GM19372 (cell line): ENCODE results near the gene FLRT1.

Experiments used
- ATAC-seq: cut with Tn5 transposase; IDR thresholded peaks from one replicate; pipeline ENCODE4 v1.9.1; 2021; ENCODE audit warnings: mild to moderate bottlenecking, low read depth, moderate library complexity; ENCODE audit not compliant: unreplicated experiment

The FLRT1 gene

GRCh38 chr11:64022125-64022784 is 13.5 kb upstream of the FLRT1 start:
- ATAC-seq, result no peak

- no peak for ATAC-seq
These were observed 11.7 kb upstream of the FLRT1 start for GRCh38 chr11:64023712-64024710.

GRCh38 chr11:64025205-64025604 is 10.5 kb upstream of the FLRT1 start:
- ATAC-seq, result no peak

GRCh38 chr11:64026575-64027205 is 9.0 kb upstream of the FLRT1 start:
- no peak for ATAC-seq

GRCh38 chr11:64027651-64028397 is 7.9 kb upstream of the FLRT1 start:
- ATAC-seq, result no peak

- no peak for ATAC-seq
These were observed 7.2 kb upstream of the FLRT1 start for GRCh38 chr11:64028398-64029115.

GRCh38 chr11:64029773-64030172 is 6.0 kb upstream of the FLRT1 start:
- no peak for ATAC-seq

- no peak for ATAC-seq
These were observed 4.7 kb upstream of the FLRT1 start for GRCh38 chr11:64031001-64031400.

- no peak for ATAC-seq
These were observed 3.7 kb upstream of the FLRT1 start for GRCh38 chr11:64032050-64032449.

- no peak for ATAC-seq
These were observed 1.3 kb upstream of the FLRT1 start for GRCh38 chr11:64034411-64034811.

GRCh38 chr11:64035081-64035524 is 628 bp upstream of the FLRT1 start:
- no peak for ATAC-seq

GRCh38 chr11:64036087-64037026 is 626 bp downstream of the FLRT1 start:
- ATAC-seq, result no peak

- no peak for ATAC-seq
These were observed 1.4 kb downstream of the FLRT1 start for GRCh38 chr11:64037027-64037634.

- no peak for ATAC-seq
These were observed 2.8 kb downstream of the FLRT1 start for GRCh38 chr11:64038500-64038899.

GRCh38 chr11:64039012-64039665 is 3.4 kb downstream of the FLRT1 start:
- no peak for ATAC-seq

GRCh38 chr11:64040684-64041322 is 5.1 kb downstream of the FLRT1 start:
- ATAC-seq, result no peak

- no peak for ATAC-seq
These were observed 6.1 kb downstream of the FLRT1 start for GRCh38 chr11:64041846-64042245.
